OCI-LY7 (cell line): ENCODE results near the gene GIMAP5.

ENCODE experiments used
- CTCF ChIP-seq: fragments of 200-600 bp; sonication (generic); conservative IDR thresholded peaks from 2 replicates; pipeline ENCODE4 v1.5.1; 2014; ENCODE audit warnings: mild to moderate bottlenecking, antibody characterized with exemption, low read length, moderate library complexity, mixed read lengths
- EZH2phosphoT487 ChIP-seq: fragments of 200-600 bp; sonication (generic); IDR thresholded peaks from 2 replicates; pipeline ENCODE4 v1.6.1; 2018; ENCODE audit warnings: low read depth, borderline replicate concordance, mild to moderate bottlenecking, mixed run types, antibody characterized with exemption, low read length, moderate library complexity, mixed read lengths

- TF ChIP-seq CTCF (no peak), EZH2phosphoT487 (no peak)
These were observed 53.3 kb downstream of the GIMAP5 start for GRCh38 chr7:150790416-150791075.
